NCI-H2227 (cell line): ENCODE results near the gene AP2B1.
"Not testable (repeated sequence)": the region's sequence is repeated elsewhere in the genome, so short reads cannot be mapped to it uniquely, and the experiment has no call there.

Source experiments
- DNase-seq: peaks from one replicate; lab custom pipeline; 2025; ENCODE audit not compliant: unreplicated experiment; lab: John Stamatoyannopoulos, UW

The AP2B1 gene

GRCh38 chr17:35587074-35587961 lies at the start of gene AP2B1:
AP2B1 (plus strand) TSS chr17:35587322; CDS start chr17:35594031, 6,709 bp downstream.
- DNase-seq, result peak; percentile 95

- no peak for DNase-seq
These were observed 49.5 kb upstream of the AP2B1 start, which contains the start of gene SLFN12L for GRCh38 chr17:35537601-35538141. SLFN12L (minus strand) TSS chr17:35537678; CDS start chr17:35522364, 15,314 bp downstream.

DNA sequence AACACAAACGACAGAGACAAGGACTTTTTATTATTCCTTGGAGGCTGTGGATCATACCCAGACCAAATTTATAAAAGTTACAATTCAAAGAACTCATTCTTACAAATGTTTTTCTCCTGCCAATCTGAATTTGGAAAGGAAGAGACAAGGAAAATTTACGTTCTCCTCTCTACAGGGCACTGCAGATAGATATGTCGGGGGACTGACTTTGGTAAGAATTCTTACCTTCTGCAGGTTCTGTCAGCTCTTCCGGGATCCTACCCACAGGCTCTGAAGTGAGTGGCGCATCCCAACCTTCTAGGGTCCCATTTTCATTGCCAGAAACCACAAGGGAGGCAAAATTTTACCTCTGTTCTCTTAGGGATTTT lies 47.5 kb upstream of the AP2B1 start:
- DNase-seq, result no peak

DNA sequence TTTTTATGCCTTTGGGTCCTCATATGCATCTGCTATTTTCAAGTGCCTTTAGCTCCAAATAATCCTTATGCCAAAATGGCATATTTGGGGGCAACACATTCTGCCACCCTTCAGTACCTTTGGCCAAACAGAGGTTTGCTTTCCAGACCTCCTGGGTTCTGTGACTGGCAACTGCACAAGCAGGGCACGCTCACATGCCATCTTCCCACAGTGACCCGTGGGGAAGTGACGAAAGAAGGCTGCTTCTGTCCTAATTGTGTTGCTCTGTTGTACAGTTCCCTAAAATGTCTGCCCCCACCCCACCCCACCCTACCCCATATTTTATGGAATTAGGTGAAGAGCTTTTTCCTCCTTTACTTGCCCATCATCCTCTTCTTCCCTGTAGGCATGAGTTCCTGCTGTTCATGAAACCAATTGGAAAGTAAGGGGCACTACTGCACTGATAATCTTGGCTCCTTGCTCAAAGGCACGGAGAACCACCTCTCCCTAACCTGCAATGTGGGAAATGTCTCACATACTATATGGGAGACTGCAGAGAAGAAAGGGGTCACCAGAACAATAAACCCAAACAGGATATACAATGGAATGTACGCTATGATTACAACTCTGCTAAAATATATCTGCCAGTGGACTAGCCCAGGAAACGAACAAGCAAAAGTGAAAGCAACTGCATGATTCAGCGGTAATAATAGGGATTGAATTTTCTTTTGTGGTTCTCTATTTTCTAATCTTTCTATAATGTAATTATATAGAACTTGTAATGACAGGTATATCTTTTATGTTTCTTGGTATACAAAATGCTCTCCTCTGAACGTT lies 46.3 kb upstream of the AP2B1 start:
- DNase-seq, result peak; percentile 50

DNA sequence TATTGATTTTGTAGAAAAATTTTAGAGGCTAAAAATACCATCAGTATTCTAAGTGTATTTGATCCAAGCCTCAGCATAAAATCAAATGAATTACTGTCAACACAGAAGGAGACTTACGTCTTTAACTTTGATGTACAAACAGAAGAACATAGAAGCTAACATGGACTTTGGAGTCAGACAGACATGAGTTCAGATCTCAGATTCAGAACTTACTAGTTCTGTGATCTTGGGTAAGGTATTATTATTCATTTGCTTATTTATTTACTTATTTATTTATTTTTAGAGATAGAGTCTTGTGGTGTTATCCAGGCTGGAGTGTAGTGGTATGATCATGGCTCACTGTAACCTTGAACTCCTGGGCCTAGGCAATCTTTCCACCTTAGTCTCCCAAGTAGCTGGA lies 45.7 kb upstream of the AP2B1 start:
- peak; percentile 50 for DNase-seq

DNA sequence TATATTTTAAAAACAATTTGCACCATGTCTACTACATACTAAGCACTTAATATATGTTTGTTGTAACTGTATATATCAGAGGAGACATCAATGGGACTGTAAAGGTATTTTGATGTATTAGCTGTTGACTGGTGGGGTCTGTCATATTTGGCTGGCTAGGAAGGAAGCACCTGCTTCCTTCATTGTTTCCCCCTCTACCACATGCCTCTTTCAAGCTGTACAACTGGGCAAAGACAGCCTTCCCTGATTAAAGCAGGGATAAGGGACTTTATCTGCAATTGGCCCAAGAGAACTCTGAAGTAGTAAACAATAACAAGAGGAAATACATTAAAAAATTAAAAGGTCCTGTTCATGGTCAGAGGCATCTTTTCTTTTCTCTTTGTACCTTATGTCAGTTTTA lies 44.1 kb upstream of the AP2B1 start:
- no peak for DNase-seq

DNA sequence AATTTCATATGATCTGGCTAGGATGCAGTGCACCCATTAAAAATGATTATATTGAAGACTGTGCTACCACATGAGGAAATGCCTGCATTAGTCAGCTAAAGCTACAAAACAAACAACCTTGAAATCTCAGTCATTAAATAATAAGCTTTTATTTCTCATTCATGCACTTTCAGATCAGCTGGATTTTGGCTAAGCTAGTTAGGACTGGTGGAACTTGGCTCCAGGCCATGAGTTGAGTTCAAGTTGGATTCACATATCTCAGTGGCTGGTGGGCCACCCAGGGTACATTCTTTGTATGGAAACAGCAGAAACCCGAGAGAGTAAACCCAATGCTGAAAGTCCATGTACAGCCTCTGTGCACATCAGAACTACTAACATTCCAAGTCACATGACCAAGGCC lies 43.3 kb upstream of the AP2B1 start:
- DNase-seq, result no peak

- DNase-seq, result no peak
These were observed 42.0 kb upstream of the AP2B1 start for GRCh38 chr17:35545150-35545549.

DNA sequence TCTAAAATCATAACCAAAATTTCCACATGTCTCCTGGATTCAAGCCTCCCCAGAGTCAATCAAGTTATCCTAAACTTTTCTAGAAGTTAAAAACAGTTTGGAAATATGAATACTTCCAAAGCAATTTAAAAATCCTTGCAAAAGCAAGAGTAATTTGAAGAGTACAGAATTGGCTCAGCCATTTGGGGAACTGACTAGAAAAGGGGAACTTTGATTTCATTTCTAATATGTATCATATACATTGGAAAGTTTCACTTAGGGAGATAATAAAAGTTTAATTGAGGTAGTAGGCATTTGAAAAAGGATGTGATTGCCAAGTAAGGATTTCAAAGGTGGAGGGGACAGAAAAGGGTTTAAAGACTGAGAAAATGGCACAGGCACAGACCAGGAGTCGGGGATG lies 40.6 kb upstream of the AP2B1 start:
- no peak for DNase-seq

GRCh38 chr17:35548208-35548810 lies 38.8 kb upstream of the AP2B1 start:
- no peak for DNase-seq

DNA sequence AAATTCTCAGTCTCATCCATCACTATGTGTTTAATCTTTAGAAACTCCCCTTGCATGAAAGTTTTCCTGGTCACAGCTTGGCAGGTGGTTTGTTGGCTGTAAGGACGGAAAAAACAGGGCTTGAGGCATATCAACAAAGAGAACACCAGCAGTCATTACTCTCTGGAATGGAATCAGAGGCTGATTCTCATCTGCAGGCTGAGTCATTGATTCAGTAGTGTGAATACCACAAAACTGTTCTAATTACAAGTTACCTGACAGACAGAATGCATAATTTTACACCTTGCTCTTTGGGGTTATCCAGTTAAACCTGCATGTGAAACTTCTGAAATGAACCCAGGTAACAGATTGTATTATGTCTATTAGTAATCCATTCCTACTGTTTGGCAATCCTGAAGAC lies 38.1 kb upstream of the AP2B1 start:
- DNase-seq, result no peak

DNA sequence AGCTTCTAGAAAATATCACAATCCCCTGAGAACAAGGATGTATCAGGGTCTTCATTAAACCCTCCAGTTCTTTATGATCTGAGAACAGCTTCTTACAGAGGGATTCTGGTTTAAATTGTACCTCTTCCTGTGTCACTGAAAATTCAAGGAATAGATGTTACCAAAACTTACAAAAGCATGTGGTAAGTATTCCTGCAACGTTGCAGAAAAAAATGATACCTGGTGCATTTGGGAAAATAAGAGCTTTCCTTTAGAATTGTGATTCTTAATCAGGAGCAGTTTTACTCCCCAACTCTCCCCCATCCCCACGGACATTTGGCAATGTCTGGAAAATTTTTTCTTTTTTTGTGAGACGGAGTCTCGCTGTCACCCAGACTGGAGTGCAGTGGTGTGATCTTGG lies 33.8 kb upstream of the AP2B1 start:
- no peak for DNase-seq

GRCh38 chr17:35554668-35555067 lies 32.5 kb upstream of the AP2B1 start:
- DNase-seq, result no peak

DNA sequence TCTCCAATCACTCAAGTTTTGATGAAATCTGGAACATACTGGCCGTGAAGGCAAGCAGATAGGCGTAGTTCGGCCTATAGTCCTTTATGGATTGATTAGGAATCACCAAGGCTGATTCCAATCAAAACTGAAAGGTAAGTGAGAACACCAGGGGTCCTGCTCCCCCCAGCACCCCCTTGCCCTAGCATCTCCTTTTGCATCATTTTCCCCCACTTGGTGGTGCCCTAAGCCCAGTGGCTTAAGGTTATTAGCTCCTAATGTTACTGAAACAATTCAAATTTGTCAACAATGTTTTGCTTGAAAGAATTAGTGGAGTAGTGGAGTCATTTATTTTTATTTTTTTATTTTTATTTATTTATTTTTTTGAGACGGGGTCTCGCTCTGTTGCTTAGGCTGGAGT lies 31.4 kb upstream of the AP2B1 start:
- DNase-seq, result no peak

DNA sequence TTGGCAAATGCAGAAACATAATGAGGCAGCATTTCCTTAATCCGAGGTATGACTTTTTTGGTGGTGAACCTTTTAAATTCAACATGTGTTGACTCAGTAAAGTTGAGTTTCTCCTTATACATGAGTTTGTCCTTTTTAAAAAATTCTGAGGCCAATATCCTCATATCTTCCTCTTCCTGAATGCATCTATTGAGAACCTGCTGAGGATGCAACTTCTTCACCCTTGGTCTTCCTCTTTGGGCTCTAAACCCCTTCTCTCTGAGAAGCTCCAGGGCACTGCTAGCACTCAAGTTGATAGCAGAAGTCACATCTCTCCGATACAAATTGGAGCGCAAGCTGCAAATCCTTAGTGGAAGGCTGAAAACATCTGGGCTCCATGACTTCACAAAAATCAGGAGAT lies 29.8 kb upstream of the AP2B1 start:
- no peak for DNase-seq

DNA sequence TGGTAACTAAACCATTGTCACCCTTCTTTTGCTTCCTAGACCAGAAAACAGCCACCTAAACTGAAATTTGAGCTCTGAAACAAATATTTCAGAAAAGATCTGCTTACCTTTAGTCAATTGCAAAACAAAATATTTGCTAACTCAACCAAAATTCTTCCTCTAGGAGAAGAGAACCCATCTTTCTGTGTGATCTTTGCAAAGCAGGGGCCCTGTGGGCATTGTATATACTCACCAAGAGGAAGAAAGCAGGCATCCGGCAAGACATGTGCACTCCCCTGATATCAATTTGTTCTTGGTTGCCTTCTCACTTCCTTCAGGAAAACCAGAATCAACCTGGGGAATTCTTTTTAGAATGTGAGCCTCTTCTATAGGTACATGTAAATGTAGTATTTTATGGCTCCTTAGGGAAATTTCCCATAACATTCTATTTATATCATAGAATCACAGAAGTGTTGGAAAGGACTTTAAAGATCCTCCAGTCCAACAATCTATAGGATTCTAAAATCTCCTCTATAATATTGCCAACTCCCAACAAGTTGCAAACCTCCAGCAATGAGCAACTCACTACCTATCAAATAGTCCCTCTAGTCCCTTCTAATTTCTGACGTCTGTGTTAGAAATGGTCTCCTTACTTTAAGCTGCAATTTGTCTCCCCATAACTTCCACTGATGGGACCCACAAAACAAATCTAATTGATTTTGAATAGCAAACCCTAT lies 27.5 kb upstream of the AP2B1 start:
- DNase-seq, result no peak

GRCh38 chr17:35560703-35561102 lies 26.4 kb upstream of the AP2B1 start, which contains the start of gene SLFN14:
SLFN14 (minus strand) TSS chr17:35560819; CDS start chr17:35558062, 2,757 bp downstream.
- DNase-seq, result no peak

- not testable (repeated sequence) for DNase-seq
These were observed 23.9 kb upstream of the AP2B1 start for GRCh38 chr17:35563181-35563580.

- no peak for DNase-seq
These were observed 20.2 kb upstream of the AP2B1 start for GRCh38 chr17:35566968-35567367.

DNA sequence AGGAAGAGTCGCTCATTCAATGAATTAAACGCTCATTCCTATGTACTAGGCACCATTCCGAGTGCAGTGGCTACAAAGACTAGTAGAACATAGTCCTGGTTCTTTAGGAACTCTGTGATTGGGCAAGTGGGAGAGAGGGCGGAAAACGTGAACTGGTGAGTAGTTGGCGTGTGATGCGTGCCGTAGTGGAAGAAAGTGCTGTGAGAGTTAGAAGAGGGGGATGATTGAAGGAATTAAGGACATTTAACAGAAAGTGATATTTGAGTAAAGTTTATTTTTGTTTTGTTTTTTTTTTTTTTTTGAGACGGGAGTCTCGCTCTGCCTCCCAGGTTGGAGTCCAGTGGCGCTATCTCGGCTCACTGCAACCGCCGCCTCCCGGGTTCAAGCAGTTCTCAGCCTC lies 18.6 kb upstream of the AP2B1 start:
- peak; percentile 5 for DNase-seq

- no peak for DNase-seq
These were observed 17.7 kb upstream of the AP2B1 start for GRCh38 chr17:35569405-35569804.
